HepG2 (cell line): Measurements from ENCODE around the gene QPCT.

Source experiments
- CTCF ChIP-seq: sonication (generic); formaldehyde crosslinking; IDR thresholded peaks from 2 replicates; pipeline ENCODE4 v1.5.0; 2020; ENCODE audit warnings: mild to moderate bottlenecking, missing genetic modification reagents, moderate library complexity
- POLR2A ChIP-seq, 2 experiments: IDR thresholded peaks; 2 replicates each; pipeline ENCODE4 v1.6.1; 2011; ENCODE audit warnings: low read depth in 2 of 2, low read length in 2 of 2, mild to moderate bottlenecking in 1 of 2, moderate library complexity in 1 of 2; ENCODE audit not compliant: insufficient read depth in 1 of 2
- TAF1 ChIP-seq: sonication (generic); formaldehyde crosslinking; IDR thresholded peaks from 2 replicates; pipeline ENCODE4 v1.4.0; 2020; ENCODE audit warnings: missing genetic modification reagents
- ZFP36 ChIP-seq: fragments of 150-350 bp; IDR thresholded peaks from 2 replicates; pipeline ENCODE4 v1.6.1; 2018; ENCODE audit warnings: borderline replicate concordance, low read length, low read depth; ENCODE audit not compliant: partially characterized antibody

- TF ChIP-seq POLR2A (IDR thresholded peaks at IDR 0.05; ENCODE audit: insufficient read depth in 1 of 2, low read depth in 2 of 2, low read length in 2 of 2) (no peak), TAF1 (CRISPR knock-in tag) (no peak), ZFP36 (no peak), CTCF (no peak)
Measured at GRCh38 chr2:37307500-37307899, 36.9 kb upstream of the QPCT start.
